Activated T-helper 9 cell treated with anti-CD3 and anti-CD28 coated beads, Interleukin-2, amount 50 U/mL, for 16 hours (primary cell): ENCODE data around the gene GSE1.
"Not testable (repeated sequence)": the region's sequence is repeated elsewhere in the genome, so short reads cannot be mapped to it uniquely, and the experiment has no call there.

Experiments used
- DNase-seq: peaks from one replicate; pipeline ENCODE4 v3.0.0-alpha.2; 2020; ENCODE audit warnings: low read depth

The GSE1 gene

DNA sequence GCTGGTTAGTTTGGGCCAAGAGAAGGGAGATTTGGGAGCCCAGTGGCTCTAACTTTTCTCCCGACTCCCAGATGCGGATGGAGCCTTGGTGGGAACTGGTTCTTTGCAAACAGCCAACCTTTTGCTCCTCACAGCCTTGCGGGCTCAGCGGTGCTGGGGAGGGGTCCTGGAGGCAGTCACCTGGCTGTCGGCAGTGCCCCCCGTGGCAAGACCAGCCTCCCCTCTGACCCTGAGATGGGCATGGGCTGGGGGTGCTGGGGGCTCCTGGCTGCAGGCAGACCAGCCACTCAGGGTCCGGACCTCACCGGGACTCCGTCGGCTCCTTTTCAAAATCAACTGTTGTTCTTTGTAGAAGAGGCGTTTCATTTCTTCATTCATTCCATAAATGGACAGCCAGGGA lies 21.7 kb upstream of the GSE1 start:
- no peak for DNase-seq

DNA sequence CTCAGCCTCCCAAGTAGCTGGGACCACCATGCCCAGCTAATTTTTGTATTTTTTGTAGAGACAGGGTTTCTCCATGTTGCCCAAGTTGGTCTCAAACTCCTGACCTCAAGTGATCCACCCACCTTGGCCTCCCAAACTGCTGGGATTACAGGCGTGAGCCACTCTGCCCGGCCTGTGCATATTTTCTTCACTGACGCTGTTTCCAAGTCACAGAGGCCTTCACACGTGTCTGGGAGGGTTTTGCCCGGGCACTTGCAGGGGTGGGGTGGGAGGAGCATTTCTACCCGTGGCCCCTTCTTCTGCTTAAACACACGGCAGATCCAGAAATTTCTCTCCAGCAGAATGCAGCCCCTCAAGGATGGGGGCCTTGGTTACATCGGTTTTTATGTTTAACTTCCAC lies 20.8 kb upstream of the GSE1 start:
- not testable (repeated sequence) for DNase-seq

DNA sequence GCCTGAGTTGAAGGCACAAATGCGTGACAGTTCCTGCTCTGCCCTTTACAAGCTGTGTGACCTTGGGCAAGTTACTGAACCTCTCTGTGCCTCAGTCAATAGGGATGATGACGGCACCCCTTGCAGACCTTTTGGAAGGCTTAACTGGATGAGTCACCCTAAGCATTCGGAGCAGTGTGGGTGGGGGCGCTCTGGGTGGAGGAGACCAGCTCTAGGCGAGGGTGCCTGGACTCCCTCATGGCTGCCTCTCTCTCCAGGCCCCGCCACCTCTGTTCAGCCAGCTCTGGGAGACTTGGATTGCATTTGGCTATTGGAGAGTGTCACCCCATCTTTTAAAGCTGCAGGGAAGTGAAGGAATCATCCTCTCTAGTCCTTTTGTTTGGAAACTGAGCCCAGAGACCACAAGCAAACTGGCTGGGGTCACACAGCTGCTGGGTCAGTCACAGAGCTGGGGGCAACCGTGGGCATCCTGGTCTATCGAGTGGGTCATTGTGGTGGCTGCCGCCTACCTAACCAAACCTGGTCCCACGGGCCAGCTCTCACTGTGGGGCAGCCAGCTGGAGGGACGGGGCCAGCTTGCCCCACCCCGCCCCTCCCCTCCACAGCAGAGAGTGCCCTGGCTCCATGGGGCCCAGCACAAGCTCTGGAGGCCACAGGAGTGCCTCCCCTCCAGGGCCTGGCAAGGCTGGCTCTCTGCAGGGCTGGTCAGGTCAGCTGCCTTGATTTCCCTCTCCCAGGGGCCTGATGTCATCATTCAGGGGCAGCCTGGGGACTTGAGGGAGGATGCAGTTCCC lies 20.2 kb upstream of the GSE1 start:
- DNase-seq = no peak

DNA sequence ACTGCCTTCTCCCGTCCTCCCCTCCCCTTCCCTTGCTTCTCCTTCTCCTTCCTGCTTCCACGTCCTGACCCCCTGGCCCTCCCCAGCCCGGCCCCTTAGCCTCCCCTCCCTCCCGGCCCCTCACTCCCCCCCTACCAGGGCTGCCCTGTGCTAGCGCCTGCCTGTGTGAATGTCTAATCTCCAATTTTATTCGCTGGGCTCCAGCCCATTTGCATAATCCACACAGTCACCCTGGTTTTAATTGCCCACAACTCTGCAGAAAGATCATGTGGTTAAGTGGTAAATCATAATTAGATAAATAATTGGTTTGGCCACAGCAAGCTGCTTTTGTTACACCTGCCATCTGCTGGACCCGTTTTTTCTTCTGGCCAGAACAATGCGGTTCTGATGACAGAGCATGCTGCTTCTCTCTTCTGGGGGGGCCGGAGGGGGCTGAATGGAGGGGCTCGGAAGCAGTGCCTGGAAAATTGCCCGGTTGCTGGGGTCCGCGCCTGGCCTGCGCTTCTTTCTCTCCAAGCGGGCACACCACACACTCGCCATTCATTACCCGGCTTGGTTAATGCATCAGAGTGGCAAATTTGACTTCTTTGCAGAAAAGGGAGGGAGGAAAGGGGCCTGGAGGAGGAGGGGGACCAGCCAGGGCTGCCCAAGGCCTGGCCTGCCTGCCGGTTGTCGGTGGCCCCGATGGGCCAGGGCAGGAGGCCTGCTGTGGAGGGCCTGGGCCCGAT lies 19.5 kb upstream of the GSE1 start:
- DNase-seq = no peak

DNA sequence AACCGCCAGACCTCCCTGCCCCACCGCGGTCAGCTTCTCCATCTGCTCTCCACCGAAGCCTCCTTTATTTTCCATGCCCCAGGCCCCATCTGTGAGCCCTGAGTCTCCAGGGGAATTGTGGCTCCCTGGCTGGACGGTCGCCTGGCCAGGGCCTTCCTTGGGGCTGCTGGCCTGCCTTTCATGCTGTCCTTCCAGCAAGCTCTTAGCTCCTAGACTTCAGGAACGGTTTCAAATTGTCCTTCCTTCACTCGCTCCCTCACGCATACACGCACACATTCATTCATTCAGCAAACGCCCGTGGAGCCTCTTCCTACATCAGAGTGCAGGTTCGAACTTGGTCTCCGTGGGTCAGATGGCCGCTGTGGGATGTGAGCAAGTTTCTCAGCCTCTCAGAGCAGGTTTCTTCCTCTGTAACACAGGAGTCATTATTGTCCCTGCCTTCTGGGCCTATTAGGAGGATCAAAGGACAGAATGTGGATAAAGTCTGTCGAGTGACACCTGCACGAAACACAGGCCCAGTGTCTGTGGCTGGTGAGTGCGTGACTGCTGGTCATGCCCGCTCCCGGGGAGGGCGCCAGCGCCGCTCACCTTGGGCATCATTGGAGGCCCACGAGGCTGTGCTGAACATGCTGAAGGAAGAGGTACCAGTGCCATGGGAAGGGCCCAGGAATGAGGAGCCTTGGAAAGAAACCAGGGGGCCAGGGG lies 18.7 kb upstream of the GSE1 start:
- DNase-seq = no peak

DNA sequence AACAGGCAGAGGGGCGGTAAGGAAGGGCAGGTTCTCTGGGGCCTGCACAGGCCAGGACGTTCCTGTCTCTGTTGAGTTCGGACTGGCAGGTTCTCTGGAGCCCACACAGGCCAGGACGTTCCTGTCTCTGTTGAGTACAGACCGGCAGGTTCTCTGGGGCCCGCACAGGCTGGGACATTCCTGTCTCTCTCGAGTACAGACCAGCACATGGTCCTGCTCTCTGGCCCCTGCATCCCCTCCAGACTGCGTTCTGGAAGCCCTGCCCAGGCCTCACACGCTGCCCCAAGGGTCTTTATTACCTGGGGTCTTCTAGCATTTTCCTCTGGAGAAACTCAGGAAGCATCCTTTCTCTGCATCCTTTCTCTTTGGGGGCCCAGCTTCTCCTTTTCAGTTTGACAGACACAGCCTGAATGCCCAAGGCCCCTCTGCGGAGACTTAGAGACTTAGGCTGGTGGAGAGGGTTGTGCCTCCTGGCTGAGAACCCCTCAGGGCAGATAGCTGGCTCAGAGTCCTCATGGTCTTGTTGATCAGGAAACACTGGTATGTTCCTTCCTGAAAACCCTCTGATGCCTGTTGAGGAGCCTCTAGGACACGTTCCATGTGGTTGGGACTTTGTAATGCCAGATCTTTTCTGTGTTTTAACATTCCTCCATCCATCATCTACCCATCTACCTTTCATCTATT lies 18.0 kb upstream of the GSE1 start:
- no peak for DNase-seq

DNA sequence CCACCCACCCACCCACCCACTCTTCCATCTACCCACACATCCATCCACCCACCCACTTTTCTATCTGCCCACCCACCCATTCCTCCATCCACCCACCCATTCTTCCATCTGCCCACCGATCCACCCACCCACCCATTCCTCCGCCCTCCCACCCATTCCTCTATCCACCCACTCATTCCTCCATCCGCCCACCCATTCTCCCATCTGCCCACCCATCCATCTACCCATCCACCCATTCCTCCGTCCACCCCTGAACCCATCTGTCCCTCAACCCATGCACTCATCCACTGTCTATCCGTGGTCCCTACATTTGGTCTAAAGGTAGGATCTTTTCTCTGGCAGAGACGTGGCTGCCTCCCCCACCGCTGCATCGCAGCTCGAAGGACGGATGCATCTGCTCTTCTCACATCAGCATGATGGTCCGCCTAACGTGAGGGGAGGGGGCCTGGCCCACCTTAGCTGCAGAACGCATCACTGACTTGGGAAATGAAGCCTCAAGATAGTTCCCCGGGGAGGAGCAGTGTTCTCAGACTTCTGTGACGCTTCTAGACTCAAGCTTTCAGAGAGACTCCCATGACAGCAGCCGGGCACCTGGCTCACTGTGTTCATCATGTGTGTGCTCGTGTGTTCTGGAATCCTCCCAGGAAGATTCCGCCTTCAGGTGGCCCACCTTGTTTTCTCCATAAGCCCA lies 17.2 kb upstream of the GSE1 start:
- DNase-seq = no peak

DNA sequence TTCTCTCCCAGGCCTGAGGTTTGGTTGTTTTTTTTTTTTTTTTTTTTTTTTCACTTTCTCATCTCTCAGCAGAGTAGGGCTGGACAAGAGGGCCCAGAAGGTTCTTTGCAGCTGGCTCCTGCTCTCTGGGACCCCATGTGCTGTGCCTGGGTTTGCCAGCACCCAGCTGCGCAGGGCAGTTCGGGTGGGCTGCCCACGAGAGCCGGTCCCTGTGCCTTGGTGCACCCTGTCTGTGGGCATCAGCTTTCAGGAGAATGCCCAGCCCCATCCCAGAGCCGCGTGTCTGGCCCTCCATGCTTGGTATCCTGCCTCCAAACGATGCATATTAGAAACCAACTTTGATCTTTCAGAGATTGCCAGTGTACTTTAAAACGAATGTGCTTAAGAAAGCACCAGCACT lies 15.0 kb upstream of the GSE1 start:
- DNase-seq = no peak

DNA sequence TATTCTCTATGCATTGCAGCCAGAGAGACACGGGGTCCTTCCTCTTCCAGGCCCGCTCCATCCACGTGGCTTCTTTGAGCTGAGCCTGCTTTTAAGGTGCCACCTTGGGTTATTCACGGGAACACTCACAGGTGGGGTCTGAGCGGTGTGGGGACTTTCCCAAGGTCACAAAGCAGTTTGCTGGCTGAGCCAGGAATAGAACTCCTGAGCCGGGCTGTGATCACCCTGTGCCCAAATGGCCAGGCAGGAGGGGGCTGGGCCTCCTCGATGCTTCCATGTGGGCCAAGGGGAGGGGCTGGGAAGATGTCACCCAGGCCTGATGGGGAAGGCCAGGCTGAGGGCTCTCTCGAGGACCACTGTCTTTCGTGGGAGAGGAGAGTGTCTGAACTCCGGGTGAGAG lies 13.0 kb upstream of the GSE1 start:
- no peak for DNase-seq

DNA sequence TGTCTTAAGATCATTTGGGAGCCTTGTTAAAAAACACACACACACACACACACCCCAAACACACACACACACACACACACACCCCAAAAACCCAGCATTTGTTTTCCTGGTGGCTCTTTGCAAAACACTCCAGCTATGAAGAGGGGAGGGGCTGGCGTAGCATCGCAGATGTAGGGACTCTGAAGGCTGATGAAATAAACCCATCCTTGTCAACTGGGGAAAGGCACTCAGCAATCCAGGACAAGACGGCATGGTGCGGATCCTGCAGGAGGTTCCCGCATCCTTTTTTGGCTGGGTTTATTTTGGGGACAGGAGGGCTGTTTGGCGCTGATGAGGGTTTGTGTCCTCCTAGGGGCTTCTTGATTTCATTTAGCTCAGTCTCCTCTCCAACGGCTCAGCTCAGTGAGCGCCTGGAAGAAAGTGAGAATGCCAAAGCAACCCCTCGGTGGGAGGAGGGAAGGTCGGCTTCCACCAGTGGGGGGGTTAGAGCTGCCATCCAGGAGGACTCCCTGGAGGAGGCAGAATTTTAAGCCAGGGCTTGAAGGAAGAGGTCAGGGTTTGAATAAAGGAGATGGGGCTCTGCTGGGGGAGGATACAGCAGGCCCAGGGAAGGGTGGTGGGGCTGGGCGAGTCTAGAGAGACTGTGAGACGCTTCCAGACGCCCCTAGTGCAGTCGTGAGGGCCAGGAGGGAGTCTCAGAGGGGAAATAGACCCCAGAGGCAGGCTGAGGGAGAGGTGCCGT lies 12.4 kb upstream of the GSE1 start:
- DNase-seq = no peak

DNA sequence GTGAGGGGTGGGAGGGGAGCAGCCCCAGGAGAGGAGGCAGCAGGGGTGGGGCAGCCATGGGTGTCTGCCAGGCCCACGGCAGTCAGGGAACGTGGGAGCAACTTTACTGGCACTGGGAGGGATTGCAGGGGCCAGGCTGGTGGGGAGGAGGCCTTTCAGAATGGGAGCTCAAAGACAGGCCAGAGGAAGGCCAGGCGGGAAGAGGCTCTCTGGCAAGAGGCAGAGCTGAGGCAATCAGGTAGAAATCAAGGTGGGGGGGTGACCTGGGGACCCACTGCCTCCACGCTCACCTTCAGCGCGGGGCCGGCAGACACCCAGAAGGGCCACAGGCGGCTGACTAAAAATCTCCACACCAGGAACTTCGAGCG lies 11.9 kb upstream of the GSE1 start:
- DNase-seq = no peak

DNA sequence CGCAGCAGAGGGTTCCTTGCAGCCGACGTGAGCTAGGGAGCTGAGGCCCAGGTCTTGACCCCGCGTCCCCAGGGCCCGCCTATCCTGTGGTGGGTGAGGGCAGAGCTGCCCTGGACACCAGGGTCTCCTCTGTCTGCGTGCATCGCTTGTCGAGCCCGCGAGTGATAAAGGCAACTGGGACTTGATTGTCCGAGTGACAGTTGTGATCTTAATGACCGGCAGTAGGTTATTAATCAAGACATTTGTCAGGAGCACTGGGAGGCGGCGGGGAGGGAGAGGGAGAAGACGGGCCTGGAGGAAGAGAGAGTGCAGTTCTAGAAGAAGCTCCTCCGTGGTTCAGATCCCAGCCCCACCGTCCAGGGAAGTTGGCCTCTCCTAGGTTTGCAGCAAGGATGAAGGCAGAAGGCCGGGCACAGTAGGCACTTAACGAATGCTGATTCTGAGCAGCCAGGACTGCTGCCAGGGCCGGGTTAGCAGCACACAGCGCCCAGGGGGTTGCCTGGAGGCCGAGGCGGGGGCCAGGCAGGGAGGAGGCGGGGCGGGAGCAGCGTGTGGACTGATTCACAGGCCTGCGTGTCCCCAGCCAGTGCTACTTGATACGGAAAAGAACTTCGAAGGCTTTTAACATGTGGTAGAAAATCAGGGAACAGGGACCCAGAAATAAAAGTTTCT lies 11.3 kb upstream of the GSE1 start:
- DNase-seq = no peak

DNA sequence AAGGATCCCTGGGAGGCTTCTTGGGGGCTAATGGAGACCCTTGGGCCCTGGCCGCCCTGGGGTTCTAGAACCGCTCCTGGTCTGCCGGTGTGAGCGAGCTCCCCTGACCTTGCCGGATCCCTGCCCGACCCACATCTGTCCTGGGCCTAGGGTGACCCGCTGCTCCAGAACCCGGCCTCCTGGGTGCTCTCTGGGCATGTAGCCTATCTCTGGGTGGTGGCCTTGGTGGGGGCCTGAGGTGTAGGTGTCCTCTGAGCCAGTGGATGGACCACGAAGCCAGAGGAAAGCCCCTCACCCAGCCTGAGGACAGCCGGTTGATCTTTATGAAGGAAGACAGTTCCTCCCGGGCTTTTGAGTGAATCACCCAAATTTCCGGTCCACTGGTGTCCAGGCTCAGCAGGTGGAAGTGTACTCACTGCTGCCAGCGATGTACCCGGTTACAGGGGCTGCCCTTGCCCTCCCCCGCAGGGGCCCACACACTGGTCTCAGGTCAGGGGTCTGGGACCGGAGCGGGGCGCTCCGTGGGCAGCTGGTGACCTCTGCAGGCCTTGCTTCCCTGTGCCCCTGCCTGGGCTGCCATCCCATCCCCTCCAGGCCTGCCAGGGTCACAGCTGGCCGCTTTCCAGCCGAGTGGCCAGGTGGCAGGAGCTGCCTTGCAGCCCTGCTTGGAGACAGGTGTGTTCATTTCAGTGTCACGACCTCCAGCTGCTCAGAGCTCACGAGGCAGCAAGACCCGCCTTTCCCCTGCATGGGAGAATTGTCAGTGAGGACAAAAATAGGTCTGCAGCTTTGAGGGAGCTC lies 10.5 kb upstream of the GSE1 start:
- no peak for DNase-seq

DNA sequence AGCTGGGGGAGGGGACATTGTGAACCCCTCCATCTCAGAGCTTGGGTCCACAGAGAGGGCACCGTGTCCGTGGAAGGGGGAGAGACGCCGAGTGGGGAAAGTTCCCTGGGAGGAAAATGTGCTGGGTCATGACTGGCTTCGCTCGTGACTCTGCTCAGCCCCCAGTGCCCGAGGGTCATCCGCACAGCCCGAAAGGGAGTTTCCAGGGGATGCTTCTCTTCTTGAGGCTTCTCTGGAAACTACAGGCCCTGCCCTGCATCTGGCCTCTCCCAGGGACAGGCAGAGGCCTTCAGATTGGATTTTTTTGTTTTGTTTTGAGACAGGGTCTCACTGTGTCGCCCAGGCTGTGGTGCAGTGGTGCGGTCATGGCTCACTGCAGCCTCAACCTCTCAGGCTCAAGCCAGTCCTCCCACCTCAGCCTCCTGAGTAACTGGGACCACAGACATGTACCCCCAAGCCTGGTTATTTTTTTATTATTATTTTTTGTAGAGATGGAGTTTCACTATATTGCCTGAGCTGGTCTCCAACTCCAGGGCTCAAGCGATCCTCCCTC lies 9.8 kb upstream of the GSE1 start:
- no peak for DNase-seq

DNA sequence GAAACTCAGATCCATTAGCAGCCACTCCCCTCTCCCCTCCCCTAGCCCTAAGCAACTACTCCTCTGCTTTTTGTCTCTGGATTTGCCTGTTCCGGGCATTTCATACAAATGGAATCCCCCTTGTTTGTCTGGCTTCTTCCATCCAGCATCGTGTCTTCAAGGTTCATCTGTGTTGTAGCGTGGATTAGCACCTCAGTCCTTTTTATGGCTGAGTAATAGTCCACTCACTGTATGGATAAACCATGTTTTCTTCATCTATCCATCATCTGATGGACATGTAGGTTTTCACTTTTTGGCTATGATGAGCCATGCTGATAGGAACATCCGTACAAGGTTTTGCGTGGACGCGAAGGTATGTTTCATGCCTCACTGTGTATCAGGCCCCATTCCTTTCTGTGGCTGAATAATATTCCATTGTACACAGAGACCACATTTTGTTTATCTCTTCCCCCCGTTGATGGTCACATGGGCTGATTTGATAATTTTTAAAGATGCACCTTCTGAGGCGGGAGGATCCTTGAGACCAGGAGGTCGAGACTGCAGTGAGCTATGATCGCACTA lies 8.9 kb upstream of the GSE1 start:
- no peak for DNase-seq

DNA sequence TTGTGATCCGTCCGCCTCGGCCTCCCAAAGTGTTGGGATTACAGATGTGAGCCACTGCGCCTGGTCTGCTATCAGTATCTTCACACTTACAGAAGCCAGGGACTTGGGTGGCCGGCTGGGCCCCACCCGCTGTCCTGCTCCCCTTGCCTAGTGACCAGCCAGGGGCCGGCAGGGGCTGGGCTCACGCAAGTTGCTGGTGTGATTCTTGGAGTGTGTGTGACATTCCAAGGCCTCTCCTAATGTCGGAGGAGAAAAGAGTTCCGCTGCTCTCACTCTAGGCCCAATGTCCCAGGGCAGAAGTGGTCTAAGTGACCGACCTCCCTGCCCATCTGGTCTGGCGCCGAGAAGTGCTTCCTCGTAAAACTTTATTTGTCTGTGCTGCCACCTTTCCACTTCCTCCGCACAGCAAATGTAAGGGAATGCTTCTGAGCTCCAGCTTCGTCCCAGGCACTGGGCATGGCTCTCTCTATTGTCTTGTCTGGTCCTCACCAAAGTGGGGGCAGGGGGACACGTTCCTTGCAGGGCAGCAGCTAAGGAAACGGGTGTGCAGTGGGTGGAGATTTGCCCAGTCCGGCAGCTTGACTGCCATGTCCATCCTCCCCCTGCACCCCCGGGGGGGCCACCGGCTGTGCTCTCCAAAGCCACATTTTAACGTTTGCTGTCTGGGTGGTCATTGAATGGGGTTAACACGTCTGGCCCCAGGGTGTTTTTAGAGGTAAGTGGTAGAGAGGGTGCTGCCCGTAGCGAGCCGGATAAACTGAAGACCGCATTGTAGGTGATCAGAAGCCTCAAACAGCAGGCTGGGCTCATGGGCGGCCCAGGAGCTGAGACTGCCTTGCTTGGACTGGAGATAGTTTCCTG lies 7.8 kb upstream of the GSE1 start:
- no peak for DNase-seq

DNA sequence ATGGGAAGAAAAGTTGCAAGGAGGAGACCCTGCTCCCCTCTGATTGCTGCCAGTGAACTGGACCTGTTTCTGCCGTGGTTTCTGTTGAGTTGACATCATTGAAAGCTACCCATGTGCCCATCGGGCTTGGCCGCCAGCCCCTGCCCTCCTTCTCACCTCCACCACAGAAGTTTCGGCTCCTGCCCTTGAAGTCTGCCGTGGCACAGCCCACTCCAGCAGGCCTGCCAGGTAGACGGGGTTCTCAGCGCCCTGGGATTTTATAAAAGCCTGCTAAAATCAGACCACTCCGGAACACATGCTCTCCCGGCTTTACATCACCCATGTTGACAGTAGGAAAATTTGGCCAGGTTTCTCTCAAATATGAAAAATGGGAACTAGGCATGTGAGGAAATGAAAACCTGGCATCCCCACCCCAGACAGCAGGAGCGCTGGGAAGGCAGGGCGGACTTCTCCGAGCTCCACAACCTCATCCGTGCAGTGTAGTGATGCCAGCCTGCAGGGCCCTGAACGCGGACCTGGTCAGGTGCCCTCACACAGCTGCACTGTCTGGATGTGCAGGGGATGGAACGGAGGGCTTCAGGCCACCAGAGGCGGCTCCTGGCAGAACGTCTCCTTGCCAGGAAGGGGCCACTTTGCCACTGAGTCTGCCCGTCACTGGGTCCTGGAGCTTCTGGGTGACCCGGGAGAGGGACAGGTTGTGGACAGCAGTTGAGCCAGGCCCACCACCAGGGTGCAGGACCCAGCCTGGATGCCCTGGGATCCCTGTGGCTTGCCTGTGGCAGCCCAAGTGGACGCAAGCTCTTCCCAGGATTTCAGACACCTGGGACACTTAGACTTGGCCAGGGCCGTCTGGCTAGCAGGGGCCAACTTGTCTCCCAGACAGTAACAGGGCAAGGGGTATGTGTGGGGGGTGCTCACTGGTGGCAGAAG lies 6.9 kb upstream of the GSE1 start:
- DNase-seq = no peak
